Globus pallidus (tissue), 1 donor: ENCODE measurements around the gene MKX.

Experiments
- DNase-seq: peaks from one replicate; pipeline ENCODE4 v3.0.0-alpha.2; 2015; ENCODE audit warnings: low spot score

Gene MKX, protein sequence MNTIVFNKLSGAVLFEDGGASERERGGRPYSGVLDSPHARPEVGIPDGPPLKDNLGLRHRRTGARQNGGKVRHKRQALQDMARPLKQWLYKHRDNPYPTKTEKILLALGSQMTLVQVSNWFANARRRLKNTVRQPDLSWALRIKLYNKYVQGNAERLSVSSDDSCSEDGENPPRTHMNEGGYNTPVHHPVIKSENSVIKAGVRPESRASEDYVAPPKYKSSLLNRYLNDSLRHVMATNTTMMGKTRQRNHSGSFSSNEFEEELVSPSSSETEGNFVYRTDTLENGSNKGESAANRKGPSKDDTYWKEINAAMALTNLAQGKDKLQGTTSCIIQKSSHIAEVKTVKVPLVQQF

DNA sequence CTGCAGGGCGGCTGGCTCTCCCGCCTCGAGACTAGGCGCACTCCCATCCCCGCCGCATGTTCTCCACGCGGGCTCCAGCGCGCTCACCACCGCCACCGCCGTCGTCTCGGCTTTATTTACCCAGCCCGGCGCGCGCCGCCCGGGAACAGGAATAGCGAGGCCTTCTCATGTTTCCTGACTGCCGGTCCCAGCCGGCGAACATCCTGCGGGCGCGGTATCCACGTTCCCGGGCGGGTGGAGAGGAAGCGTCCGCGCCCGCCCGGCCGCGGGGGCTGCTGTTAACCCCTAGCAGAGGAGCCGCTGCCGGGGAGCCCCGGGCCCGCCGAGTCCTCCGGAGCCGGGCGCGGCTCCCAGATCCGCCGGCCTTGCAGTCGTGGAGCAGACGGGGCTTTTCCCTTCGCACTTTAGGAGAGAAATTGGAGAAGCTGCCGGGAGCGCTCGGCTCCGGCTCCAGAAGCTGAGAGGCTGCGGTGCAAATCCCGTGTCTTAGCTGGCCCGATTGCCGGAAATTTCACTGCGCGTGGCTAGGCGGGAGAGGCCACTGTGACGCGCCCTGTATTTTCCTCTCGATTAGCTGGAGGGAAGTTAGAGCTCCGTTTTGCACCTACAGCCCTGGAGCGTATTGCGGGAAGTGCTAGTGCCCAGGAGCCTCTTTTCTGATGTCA lies at the start of gene MKX:
Gene MKX, minus strand, starts transcription at position 88 of the 665 bp plus-strand sequence. CDS start 2,404 bp downstream, outside the sequence.
- DNase-seq, result no peak

DNA sequence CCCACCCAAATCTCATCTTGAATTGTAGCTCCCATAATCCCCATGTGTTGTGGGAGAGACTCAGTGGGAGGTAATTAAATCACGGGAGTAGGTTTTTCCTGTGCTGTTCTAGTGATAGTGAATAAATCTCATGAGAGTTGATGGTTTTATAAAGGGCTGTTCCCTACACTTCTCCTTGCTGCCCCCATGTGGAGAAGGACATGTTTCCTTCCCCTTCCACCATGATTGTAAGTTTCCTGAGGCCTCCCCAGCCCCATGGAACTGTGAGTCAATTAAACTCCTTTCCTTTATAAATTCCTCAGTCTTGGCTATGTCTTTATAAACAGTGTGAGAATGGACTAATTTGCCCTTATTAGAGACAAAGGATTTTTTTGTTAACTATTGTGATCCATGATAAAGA lies 48.5 kb upstream of the MKX start:
- DNase-seq, result no peak

DNA sequence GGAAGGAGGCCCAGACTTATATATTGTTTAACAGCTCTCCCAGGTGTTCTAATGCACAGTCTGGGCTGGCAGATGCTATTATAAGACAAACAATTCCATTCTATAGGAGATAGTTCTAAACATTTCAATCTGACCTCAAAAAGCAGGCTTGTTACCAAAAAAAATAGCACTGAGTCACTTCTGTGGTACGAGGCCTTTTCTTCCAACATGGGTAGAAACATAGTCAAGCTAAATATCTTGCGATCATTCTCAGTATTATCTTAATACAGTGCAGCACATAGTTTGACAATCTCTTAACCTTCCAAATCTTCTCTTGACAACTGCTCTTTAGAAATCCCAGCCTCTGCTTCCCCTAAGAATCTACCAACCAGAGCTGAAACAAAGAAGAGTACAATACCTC lies 46.6 kb upstream of the MKX start:
- no peak for DNase-seq

DNA sequence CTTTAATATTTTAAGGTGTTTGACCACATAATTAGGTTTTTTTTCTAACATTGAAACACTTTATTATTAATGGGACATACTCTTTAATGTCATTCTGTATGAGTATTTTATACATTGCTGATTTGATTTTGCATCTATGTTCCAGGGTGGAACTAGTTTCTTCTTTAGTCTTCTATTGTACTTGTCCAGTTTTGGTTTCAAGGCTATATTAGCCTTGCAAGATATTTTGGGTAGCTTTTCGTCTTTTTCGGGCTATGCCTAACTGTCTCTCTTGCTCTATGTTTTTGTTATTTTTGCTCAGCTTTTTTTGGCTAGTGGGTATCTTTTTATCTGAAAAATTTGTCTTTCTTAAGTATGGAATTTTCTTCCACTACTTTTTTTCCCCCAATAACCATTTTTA lies 38.7 kb upstream of the MKX start:
- DNase-seq, result no peak

DNA sequence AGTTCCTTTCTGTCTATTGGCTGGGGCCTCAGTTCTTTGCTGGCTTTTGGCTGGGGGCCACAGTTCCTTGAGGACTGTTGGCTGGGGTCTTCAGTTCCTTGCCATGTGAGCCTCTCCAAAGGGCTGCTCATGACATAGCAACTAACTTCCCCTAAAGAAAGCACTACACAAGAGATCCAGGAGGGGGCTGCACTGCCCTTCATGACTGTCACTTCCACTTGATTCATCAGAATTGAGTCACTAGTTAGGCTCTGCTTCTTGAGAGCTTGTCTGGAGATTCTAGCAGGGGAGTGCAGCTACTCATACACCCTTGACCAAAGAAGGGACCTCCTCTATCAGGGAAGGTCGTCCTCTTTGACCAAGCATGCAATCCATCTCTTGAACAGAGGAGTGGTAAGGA lies 38.0 kb upstream of the MKX start:
- DNase-seq, result no peak

DNA sequence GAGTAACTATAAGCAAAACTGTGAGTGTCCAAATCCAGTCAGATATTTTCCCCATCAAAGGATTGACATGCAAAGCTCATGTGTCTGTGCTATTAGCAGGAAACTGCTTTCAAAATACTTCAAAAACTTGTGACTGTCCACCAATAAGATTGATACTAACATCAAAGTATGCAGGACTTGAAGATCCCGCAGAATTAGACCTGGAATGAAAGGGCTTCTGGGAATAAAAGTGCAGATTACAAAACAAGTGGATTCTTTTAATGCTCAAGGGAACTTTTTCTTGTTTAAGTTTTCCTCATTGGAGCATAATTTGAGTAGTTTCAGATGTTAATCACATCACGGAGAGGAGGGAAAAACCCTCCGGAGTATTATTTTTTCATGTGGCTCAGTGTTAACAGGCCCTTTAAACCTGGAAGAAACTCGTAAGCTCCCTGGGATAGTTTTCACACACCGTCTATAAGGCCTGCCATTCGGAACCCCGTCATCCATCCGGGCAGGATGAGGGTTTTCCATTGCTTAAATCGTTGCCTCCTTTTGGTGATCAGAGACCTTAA lies 33.9 kb upstream of the MKX start:
- DNase-seq, result no peak

DNA sequence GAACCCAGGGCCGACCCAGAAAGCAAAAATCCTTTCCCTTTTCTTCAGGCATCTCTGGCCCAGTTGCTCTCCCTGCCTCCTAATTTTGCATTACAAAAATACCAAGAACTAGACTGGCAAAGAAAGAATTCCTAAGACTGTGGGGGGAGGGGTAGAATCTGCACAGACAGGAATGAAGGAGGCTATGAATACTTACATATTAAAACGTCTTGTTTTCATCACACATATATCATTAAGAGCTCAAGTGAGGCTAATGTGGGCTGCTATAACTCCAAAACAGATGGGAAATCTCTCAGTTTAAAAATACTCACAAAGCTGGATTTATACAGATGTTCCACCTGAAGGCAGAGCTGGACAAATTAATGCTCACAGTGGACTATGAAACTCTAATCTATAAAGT lies 29.2 kb upstream of the MKX start:
- DNase-seq, result no peak

DNA sequence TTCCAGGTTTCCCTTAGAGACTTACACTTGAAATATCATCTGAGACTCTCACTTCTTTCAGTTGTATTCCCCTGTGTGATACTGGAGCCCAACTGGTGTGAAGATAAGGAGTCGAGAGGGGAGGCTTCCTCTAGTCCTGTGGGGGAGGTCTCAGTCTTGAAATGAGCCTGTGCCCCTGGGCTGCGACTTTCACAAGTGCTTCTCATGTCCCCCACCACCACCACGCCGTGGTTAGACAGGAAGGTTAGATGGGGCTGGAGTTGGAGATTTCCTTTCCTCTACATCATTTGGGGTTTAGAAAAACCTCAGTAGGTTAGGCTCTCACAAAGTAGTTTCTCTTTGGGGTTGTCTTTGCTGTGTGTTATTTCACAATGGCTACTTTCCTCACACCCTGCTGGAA lies 25.6 kb upstream of the MKX start:
- no peak for DNase-seq

DNA sequence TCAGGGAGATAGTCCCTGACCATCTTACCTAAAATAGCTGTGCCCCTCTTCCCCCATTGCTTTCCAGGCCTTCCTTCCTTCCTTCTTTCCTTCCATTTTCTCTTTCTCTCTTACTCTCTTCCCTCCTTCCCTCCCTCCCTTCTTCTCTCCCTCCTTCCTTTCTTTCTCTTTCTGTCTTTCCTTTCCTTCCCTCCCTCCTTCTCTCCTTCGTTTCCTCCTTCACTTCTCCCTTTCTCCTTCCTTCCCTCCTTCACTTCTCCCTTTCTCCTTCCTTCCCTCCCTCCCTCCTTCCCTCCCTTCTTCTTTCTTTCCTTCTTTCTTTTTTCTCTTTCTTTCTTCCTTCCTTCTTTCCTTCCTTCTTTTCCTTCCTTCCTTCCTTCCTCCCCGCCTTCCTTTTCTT lies 24.6 kb upstream of the MKX start:
- DNase-seq, result no peak

DNA sequence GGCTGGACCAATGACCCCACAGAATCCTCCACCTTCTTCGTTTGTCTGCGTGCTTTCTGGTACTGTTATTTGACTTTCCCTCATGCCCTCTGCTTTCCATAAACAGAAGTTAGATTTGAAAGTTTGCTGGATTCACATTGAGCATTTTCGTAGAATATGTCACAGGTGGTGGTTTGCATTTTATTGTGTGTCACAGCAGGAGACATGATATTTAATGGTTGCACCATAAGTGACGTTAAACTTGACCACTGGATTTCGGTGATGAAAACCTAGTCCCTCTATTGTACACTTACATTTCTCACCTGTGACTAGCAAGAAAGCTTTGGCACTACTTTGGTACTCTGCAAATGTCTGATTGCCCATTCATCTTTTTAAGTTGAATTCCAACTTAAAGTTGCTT lies 15.2 kb upstream of the MKX start:
- no peak for DNase-seq

DNA sequence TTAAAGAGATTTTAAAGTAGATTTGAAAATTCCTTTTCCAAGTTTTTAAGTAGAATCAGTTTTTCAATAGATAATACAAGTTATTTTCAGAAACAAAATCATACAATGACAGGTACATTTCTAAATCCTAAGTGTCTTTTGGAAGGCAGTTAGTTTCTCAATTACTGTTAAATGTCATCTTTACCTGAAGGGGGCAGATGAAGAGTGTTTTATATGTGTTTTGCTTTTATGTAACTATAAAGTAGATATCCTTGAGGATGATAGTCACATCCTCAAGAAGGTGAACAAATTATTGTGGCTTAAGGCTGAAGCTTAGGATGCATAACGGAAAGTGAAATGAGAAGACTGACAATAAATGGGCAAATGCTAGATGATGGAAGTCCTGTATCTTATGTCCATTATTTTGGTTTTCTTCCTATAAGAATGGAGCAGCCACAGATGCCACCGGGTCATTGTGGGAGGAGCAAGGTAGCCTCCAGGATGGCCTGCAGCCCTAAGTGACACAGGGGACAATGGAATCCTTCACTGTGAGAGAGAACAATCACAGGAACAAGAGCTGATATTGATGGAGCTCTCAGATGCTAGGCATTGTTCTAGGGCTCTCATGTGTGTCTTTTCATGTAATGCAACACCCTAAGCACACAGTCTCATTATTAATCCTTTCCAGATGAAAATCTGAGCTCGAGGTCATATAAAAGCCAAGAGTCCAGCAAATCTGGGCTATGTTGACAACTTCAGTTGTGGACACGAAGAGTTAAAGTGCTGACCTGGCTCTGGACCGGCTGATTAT lies 14.1 kb upstream of the MKX start:
- no peak for DNase-seq

DNA sequence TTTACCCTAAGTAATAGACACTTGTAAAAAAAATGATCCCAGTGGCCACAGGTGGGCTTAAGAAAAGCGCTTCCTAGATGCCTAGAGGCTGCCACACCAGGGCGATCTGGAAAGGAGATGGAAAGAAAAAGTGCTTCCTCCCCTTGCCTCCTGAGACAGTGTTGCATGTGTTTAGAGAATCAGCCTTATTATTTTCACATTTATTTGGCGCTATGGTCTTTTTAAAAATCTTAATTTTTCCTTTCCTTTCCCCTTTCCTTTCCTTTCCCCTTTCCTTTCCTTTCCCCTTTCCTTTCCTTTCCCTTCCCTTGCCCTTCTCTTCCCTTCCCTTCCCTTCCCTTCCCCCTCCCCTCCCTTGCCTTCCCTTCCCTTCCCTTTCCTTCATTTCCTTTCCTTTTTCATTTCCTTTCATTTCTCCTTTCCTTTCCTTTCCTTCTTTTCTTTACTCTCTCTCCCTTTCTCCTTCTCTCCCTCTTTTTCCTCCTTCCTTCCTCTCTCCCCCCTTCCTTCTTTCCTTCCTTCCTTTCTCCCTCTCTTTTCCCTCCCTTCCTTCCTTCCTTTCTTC lies 7.1 kb upstream of the MKX start:
- no peak for DNase-seq

DNA sequence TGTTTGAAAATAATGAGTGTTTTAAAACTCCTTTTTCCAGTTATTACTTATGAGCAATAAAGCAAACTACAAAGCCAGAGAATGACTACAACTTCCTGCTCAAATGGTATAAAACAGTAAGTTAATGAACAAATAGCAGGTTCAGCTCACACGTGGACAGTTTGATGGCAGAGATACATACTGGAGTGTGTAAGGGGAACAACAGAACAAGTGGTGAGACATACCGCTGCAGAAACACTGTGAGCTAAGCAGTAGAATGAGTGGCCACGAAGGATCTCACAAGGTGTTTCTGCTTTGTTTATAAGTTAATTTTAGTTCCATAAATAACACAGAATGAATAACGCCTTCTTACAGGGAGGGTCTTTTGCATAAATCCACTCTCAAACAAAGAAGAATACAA lies 3.0 kb upstream of the MKX start:
- no peak for DNase-seq

DNA sequence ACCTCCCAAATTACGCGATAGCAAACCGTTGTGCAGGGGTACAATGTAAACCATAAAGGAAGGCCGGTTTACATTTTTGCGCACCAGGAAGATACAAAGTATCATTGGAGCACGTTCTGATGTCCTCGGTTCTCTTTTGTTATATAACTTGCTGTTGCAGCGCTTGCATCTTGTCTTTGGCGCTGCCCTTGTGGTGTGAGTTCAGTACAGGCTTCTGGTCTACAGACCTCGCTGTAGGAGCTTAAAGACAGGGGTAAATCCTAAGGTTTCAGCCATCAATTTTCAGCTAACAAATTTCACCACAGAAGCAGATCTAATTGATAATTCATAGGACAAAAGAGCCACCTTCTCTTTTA lies 1.5 kb upstream of the MKX start:
- no peak for DNase-seq

DNA sequence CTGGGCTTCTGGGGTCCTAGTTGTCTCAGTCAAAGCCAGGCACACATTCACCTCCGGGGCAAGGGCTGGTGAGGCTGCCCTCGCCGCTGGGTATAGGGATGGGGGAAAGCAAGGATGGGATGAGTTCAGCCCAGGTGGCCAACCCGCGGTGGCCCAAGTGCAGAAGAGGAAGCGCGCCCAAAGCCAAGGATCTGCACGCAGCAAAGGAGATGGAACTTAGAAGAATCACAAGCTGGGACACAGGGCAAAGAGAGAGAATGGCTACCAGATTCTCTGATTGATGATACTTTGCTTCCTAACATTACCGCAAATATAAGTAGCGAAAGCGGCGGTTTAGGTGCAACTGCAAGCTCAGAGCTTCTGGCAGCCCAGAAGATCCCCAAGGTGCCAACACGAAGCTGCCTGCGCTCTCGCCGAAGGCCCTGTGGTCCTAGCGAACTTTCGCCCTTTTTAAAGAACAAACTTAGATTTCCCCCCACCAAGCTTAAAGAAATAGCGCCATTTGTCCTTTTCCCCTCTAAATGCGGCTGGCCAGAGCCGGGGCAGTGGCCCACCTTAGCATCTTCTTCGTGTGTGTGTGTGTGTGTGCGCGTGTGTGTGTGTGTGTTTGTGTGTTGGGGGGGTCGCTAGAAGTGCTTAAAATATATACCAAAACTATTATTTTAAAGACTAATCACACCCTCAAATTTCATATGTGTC lies 927 bp upstream of the MKX start:
- DNase-seq, result no peak

DNA sequence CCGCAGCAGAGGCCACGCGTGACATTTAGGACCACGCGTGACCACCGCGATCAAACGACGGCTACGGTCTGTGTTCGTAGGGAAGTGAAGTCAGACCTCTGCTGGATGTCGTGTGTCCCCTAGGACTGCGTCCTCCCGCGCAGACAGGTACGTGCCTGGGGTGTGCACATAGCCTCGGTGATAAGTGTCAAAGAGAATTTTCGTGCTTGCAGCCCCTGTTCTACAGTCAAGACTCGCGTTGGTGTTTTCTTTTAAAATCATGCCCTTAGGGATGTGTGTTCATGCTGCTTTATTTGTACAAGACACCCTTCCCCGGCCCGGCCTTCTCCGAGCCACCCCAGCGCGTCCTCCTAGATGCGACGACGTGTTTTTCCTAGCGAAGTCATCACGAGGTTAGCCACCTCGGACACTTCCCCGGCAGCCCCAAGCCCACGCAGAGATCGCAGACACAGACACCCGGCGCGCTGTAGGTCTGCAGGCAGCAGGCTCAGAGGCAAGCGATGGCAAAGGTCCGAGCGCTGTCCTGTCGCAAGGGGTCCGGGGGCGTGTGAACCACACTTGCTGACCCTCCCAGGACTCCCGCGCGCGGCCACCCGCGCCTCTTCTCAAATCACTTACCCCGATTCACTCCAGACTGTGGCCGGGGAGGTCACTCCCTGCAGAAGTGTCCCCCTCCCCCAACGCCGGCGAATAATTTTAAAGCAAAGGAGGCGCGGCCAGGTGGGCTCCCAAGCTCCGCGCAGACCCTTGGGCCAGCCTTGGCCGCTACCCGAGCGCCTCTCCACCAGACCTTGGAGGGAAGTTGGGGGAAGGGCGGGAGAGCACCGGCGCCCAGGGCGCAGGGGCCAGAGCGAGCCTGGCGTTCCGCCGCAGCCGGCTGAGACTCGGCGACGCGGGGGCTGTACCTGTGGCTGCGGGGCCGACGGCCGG lies 552 bp downstream of the MKX start:
- no peak for DNase-seq

DNA sequence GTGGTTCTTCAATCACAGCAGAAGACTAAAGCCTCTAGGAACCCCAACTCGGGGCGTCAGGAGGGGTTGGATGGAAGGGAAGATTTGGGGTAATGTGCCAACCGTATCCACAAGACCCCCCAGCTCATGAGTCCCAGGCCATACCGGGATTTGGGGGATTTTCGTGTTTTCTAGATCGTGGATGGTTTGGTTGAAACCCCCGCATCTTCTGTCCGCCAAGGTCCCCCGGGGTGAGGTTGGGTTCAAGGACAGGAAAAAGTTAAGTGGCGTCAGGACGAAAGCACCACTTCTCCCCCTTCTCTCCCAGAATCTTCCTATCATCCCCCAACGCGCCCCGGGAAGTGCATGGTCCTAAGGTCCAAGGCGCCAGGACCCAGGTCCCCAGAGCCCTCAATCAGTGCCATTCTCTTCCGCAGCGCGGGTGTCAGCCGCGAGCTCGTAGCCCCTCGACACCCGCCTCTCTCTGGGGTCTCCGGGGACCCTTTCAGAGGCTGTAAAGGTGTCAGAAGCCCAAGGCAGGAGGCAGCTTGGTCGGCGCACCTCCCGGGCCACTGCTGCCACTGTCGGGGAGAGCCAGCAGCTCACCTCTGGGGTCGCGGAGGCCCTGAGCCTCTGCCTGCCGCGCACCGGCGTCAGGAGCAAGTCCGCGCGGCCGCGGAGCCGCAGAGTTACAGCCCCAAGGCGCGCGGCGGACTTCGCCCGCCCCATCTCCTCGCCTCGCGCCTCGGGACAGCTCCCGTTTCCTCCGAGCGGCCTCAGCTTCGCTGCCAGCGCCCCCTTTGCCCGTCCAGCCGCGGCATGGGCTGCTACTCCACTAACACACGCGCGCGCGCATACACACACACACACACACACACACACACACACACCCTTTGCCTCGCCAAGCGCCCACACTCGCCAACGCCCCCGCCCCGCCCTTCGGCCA lies 1.5 kb downstream of the MKX start:
- no peak for DNase-seq

DNA sequence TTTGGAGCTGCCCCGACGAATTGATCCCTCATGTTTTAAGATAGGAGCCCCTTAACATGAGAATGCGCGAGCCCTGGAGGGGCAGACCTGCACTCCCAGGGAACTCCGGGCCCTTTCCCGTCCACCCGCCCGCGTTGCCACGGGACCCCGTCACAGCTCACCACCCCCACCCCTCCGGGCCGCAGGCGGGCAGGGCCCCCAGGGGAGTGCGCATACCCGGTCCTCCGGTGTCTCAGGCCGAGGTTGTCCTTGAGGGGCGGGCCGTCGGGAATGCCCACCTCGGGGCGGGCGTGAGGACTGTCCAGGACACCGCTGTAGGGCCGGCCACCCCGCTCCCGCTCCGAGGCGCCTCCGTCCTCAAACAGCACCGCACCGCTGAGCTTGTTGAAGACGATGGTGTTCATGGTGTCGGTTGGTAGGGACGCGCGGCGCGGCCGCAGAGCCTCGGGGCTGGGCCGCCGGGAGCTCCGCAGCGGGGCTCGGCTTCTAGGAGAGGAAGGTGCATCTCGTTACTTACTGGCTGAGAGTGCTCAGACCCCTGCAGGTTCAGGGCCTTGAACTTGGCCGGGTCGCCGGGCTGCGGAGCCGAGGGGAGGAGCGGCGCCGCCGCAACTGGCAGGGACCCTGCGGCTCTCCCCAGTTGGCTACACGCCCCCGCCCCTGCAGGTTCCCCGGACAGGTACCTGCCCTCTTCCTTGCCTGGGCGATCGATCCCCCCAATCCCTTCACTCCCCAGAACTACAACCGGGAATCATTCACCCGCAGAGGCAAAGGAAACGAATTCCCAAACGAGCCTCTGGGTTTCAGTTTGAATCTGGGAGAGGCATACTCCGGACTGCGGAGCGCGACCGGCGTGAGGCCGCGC lies 2.4 kb downstream of the MKX start:
- no peak for DNase-seq
